NCI-H526 (cell line): ENCODE results near the gene MRTFA.

Experiments
- DNase-seq, 2 experiments: peaks; one replicate each; lab custom pipeline; 2025; lab: John Stamatoyannopoulos, UW

The MRTFA gene

DNA sequence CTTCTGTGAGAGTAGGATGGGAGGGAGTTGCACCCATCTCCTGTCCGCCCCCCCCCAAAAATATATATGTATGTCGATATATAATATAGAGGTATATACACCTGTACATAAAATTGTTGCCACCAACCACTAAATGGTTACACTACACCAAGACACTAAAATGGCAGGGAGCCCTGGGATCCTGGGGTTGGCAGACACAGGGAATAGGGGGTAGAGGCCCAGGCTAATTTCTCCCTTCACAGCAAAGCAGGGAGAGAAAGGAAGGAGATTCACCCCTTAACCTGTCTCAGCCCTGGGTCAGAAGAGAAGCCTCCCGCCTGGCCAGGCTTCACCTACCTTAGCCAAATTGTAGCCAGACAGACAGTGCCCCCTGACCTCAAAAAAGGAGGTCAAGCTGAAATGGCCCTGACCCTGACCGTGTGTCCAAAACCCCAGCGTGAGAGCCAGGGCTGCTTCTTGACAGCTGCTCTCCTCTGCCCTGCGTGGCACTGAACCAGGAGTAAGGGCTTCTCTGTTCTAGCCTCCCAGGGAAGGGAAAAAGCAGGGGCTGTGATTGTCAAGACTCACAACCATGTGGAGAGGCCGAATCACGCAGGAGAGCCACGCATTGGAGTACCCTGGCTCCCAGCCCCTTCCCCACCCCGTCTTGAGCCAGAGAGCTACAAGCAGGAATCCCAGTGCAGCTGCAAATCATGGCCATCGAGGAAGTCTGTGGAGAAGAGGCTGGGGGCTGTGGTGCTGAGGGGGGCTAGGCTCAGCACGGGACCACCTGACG is 225.6 kb downstream of the MRTFA start:
- no peak for DNase-seq

DNA sequence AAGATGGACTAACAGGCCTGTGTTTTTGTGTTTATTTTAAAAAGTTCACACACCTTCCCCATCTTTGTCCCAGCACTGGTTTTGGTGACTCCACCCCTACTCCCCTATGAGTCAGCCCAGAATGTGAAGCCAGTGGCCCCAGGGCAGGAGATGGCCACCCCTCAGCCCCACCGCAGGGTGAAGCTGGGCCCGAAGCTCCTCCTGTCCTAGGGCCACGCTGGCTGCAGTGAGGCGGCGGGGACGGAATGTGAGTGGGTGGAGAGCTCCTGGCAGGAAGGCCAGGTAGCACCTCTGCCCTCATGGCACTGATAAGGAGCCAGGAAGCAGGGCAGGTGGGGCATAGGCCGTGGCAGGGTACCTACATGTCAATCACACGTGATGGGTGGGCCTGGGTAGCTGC is 226.2 kb downstream of the MRTFA start:
- DNase-seq, result no peak

DNA sequence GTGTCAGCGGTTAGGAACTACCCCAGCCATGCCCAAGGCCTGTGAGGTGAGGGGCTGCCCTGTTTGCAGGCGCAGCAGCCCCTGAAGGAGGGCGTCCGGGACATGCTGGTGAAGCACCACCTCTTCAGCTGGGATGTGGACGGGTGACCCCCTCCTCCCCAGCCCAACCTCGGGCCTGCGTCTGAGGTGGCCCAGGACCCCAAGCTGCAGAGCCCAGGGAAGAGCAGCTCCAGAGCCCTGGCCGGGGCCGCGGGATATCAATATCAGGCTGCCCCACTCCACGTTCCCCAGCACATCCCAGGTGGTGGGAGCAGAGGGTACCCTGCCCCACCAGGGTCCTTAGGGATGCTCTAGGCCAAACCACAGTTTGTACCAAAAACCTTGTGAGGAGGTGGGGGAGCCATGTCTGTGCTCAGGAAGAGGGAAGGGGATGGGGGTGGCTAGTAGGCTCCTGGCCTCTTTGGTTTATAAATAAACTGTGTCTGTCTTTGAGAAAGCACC is 226.9 kb downstream of the MRTFA start:
- DNase-seq, result no peak

DNA sequence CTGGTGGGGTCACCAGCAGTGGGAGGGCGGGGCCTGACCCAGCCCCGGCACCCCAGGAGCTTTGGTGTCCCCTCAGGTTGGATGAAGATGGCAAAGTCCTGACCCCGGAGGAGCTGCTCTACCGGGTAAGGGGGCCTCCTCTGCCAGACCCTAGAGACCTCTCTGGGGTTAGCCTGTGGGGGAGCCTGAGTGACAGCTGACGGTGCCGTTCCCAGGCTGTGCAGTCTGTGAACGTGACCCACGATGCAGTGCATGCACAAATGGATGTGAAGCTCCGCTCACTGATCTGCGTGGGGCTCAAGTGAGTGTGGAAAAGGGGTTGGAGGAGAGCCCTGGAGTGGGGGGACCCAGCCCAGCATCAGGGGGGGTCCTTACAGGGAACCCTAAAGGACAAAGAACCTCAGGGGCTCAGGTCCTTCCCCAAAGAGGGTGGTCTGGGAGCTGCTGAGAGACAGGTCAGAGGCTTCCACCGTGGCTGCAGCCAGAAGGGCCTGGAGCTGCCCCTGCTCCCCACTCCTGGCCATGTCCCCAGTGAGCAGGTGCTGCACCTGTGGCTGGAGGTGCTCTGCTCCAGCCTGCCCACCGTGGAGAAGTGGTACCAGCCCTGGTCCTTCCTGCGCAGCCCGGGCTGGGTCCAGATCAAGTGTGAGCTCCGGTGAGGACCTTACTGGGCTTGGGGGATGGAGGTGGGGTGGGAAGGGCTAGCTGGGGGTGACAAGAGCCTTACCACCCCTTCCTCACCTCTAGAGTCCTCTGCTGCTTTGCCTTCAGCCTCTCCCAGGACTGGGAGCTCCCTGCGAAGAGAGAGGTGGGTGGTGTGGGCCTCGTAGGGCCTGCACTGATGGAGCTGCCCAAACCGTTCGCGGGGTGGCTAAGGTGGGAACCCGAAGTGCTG is 227.6 kb downstream of the MRTFA start:
- no peak for DNase-seq

DNA sequence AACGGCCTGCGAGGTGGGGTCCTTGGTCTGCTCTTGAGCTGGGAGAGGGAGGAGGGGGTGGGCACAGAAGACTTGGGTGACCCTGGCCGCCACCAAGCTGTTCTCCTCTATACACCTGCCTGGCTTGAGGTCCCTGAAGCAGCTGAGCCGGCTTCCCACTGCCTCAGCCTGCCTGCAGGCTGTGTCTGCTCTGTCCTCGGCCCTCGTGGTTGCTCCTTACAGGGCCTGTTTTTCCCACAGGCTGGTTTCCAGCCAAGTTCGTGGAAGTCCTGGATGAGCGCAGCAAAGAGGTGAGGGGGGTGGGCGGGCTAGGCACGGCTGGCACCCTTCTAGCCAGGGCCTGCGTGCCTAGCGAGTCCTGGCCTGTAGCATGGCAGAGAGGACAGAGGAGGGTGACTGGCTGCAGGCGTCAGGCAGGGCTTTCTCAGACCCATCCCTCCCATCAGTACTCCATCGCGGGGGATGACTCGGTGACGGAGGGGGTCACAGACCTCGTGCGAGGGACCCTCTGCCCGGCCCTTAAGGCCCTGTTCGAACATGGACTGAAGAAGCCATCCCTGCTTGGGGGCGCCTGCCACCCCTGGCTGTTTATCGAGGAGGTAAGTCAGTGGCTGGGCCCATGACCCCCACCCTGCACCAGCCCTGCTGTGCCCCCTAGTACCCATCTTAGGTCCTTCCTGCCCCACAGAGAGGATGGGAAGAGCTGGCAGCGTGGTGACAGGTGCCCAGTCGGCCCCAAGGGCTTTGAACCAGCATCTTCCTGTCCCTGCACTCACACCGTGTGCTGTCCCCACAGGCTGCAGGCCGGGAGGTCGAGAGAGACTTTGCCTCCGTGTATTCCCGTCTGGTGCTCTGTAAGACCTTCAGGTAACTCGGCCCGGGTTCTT is 228.4 kb downstream of the MRTFA start:
- no peak for DNase-seq

DNA sequence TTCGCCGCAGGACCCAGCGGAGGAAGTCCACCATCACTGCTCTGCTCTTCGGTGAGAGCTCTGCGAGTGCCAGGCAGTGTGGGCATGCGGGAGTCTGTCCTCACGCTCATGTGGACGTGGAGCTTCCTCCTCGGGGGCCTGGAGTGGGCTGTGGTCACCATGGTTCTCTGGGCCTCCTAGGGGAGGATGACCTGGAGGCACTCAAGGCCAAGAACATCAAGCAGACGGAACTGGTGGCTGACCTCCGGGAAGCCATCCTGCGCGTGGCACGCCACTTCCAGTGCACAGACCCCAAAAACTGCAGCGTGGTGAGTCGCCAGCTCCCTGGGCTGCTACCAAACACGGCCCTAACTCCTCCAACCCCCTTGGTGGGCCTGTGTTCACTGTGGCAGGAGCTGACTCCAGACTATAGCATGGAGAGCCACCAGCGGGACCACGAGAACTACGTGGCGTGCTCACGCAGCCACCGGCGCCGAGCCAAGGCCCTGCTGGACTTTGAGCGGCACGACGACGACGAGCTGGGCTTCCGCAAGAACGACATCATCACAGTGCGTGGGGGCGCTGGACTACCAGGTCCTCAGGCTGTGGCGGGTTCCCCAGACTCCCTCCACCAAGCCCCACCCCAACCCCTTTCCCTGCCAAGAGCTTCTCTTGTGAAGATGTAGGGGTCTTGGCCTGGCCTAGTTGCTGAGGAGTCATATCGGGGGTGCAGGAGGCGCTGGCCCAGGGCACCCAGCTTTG is 229.3 kb downstream of the MRTFA start:
- DNase-seq, result no peak

DNA sequence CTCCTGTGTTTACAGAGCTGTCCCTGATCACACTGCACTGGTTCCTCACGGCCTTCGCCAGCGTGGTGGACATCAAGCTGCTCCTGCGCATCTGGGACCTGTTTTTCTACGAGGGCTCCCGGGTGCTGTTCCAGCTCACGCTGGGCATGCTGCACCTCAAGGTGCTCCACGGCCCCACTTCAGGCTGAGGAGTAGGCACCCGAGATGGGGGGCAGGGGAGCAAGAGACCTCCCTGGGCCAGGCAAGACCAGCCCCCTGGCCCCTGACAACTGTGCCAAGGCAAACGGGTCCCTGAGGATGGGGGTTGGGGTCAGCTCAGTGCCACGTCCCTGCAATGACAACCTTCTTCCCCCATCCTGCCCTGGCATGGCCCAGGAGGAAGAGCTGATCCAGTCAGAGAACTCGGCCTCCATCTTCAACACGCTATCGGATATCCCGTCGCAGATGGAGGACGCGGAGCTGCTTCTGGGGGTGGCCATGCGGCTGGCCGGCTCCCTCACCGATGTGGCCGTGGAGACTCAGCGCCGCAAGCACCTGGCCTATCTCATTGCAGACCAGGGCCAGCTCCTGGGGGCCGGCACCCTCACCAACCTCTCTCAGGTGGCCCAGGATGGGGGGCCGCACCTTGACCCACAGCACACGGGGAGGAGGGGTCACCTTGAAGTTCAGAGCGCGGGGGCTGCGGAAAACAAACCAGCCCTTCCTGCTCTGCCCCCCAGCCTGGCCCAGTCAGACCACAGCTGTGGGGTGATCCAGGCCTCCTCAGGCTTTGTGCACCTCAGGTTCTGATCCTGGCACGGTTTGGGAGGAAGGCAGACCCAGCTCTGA is 230.2 kb downstream of the MRTFA start:
- DNase-seq, result no peak

DNA sequence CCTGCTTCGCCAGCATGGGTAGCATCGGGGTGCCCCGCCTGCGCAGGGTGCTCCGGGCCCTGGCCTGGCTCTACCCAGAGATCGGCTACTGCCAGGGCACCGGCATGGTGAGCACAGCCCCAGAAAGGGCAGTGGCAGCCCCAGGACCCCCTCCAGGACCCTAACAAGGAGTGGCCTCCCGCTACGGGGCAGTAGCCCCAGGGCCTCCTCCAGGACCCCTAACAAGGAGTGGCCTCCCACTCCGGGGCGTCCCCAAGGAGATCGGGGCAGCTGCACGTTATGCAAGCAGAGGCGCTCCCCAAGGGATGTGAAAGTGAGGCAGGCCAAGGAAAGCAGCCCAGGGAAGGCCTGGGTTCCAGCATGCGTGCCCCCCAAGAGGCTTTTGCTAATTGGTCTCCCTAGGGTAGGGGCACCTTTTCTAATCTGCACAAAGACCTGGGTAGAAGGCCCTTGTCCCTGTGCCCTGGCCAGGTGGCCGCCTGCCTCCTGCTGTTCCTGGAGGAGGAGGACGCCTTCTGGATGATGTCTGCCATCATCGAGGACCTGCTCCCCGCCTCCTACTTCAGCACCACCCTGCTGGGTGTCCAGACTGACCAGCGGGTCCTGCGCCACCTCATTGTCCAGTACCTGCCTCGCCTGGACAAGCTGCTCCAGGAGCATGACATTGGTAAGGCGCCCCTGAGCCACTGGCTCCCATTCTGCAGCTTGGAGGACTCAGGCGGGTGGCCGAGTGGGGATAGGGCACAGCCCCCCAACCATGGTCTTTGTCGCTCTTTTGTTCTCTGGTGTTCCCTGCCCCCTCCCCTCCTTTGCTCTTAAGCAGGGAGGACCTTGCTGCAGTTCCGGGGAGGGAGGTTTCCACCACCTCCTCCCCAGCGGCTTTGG is 231.1 kb downstream of the MRTFA start:
- DNase-seq, result no peak

DNA sequence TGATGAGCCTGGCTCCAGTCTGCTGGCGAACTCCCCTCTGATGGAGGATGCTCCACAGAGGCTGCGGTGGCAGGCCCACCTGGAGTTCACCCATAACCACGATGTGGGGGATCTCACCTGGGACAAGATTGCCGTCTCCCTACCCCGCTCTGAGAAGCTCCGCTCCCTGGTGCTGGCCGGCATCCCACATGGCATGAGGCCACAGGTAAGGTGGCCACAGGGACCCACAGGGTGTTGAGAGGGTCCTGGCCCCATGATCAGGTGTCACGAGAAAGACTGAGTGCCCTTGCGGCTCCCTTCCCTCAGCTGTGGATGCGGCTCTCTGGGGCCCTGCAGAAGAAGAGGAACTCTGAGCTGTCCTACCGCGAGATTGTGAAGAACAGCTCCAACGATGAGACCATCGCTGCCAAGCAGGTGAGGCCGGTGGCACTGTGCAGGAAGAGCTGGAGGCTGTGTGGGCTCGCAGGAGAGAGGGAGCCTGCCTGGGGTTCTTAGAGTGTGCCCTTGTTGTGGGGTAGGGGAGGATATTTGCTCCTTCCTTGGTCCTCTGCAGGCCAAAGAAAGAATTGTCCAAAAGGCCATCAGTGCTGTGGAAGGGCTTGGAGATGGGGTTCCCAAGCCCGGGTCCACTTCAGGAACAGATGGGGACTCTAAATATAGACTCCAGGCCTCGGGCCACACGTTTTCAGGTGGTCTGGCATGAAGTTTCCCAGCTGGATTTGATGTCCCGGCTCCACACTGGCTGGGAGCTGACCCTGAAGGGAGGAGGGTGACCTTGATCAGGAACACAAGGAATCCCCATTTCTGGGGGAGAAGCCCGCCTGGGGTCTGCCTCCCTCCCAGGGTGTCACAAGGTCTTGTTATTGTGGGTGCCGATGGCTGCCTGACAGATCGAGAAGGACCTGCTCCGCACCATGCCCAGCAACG is 232.0 kb downstream of the MRTFA start:
- DNase-seq, result no peak

DNA sequence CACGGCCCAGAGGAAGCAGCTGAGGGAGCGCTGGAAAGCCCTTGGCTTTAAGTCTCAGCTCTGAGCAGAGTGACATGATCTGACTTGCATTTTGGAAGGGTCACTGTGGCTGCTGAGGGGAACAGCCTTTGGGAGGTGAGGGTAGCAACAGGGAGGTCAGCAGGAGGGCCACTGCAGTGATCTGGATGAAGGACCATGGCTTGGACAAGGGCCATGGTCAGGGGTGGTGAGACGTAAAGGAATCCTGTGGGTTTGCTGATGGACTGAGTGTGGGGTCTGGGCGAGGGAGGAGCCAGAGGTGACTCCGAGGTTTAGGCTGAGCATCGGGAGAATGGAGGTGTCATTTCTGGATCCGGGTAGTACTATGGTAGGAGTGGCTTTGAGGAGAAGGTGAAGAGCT is 232.9 kb downstream of the MRTFA start:
- DNase-seq, result no peak

DNA sequence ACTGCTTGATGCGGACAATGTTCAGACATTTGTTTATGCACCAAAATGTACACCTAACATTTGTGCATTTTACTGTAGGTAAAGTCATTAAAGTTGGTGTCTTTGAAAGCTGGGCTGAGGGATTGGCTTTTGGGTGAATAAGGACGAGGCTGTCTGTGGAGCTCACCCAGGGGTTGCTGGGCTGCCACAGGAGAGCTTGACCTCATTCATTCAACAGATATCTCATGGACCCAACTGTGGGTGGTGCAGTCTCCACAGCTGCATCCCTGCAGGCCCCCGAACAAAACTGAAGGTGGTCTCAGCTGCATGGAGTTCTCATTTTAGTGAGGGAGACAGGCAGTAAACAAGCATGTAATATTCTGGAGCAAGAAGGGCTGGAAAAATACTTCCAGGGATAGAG is 233.4 kb downstream of the MRTFA start:
- DNase-seq, result no peak

DNA sequence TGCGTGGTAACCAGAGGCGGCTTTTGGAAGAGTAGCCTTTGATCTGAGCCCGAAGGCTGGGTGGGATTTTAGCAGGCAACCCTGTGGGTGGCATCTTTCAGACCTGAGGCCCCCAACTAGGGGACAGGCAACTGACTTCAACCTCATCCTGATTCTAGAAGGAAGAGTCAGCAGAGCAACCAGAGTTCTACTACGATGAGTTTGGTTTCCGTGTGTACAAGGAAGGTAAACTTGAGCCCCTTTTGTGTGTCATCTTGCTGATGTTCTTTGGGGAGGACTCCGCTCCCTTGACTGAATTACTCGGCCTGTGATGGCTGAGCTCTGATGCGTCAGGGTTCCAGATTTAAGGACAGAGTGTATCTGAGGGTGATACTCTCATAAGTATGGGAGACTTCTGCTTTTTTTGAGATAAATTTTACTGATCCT is 234.5 kb downstream of the MRTFA start:
- DNase-seq, result no peak

DNA sequence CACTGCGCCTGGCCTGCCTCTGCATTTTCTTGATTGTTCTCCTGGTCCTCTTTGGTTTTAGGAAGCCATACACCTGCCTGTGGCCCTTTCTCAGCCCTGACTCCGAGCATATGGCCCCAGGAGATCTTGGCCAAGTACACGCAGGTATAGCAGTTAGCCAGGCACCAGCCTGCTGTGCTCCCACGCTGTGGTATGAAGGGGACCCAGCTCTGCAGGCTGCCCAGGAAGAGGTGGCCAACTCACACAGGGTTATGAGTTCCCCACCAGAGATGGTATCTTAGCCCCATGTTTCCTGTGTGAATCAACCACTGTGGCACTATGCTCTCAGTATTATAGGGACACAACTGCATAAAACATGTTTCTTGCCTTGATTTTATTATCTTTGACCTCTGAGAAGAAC is 235.0 kb downstream of the MRTFA start:
- DNase-seq, result no peak

DNA sequence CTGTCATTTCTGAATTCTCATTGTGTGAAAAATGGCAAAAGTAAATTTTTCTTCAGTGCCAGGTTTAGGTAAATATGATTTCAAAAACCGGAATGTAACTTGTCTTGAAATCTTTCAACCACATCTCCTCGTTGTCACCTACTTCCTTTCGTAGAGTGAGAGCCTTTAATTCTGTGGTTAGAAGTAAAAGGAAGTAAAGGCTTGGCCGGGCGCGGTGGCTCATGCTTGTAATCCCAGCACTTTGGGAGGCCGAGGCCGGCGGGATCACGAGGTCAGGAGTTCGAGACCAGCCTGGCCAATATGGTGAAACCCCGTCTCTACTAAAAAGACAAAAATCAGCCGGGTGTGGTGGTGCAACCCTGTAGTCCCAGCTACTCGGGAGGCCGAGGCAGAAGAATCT is 236.4 kb downstream of the MRTFA start:
- no peak for DNase-seq

DNA sequence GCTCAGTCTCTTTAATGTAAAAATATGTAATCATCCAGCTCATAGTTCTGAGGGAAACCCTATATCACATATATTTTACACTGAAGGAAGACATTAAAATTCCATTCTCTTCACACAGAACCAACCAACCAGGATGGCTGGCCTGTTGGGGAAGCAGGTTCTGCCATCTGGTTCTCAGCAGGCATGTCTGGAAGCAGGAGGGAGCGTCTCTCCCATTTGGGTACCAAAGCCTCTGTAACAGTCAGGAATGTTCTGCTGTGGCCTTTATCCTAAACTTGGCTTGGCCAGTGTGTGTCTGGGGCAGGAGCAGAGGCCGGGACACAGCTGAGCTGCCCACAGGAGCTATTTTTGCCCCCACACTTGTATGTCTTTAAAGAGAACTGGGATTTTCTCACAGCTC is 236.9 kb downstream of the MRTFA start:
- DNase-seq, result no peak

DNA sequence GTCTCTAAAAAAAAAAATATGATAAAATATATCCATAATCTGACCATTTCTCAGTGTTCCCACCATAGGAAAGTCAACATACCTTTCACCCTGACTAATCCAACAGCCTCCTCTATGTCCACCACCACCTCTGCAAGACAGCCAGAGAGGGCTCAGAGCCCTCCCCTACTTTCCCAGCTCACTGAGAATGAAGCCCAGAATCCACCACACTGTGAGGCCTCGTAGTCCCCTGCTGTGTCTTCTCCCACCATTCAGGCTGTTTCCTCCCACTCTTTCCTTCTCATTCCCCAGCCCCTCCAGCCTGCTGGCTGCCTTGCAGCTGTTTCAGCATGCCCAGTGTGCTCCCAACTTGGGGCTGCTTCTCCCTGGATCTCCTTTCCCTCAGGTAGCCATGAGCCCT is 239.1 kb downstream of the MRTFA start:
- DNase-seq, result no peak

DNA sequence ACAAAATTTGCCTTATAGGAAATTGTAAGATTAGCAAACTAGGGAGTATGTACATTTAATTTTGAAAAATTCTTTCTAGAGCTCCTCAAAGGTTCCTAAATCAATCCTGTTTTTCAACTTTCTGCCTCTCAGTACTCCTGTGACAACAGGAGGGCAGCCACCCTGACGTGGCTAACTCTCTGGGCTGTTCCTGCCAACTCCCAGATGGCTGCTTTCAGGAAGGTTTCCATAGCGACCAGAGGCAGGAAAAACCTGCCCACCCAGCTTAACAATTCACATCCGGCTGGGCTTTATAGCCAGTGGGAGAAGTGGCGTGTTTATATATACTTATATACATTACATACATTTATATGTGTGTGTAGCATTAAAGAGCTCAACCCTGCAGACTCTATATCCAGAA is 239.6 kb downstream of the MRTFA start:
- peak; percentile 23 to 54 for DNase-seq

DNA sequence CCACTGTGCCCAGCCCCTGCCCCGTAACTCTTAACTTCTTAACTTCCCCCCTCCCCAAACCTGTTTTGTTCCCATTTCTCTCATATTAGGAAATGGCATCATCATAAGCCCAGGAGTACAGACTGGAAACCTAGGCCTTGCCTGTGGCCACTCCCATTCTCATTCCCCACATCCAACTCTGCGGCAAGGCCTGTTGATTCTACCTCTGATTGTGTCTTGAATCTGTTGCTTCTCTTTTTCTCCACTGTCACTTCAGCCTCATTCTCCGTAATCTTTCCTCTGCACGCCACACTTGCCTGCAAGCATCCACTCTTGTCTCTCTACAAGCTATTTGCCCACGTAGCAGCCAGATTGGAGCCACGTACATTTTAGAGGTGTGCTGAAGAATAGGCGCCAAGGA is 240.9 kb downstream of the MRTFA start:
- no peak for DNase-seq
